Parathyroid adenoma (tissue), 2 donors: ENCODE measurements around the gene PRMT3.
"Not testable (repeated sequence)": the region's sequence is repeated elsewhere in the genome, so short reads cannot be mapped to it uniquely, and the experiment has no call there.

Experiments used
- H2AFZ ChIP-seq: fragments of 300-600 bp; sonication (generic); one replicate; pipeline ENCODE4 v1.7.0; 2017; ENCODE audit warnings: antibody characterized with exemption, mild to moderate bottlenecking
- H3K27ac ChIP-seq: fragments of 300-600 bp; sonication (generic); one replicate; pipeline ENCODE4 v1.7.0; 2017
- H3K27me3 ChIP-seq: fragments of 300-600 bp; sonication (generic); one replicate; pipeline ENCODE4 v1.7.0; 2017; ENCODE audit warnings: low read length; ENCODE audit not compliant: control insufficient read depth, insufficient read depth
- H3K36me3 ChIP-seq: fragments of 300-600 bp; sonication (generic); one replicate; pipeline ENCODE4 v1.7.0; 2017; ENCODE audit warnings: low read length; ENCODE audit not compliant: control insufficient read depth, insufficient read depth
- H3K4me1 ChIP-seq: fragments of 300-600 bp; sonication (generic); one replicate; pipeline ENCODE4 v1.7.0; 2017; ENCODE audit warnings: control low read depth
- H3K4me2 ChIP-seq: fragments of 300-600 bp; sonication (generic); one replicate; pipeline ENCODE4 v1.7.0; 2017; ENCODE audit warnings: low read length
- H3K4me3 ChIP-seq: fragments of 300-600 bp; sonication (generic); one replicate; pipeline ENCODE4 v1.7.0; 2017; ENCODE audit warnings: low read depth, low read length
- H3K79me2 ChIP-seq: fragments of 300-600 bp; sonication (generic); one replicate; pipeline ENCODE4 v1.7.0; 2017; ENCODE audit warnings: control low read depth
- H3K9ac ChIP-seq: fragments of 300-600 bp; sonication (generic); one replicate; pipeline ENCODE4 v1.7.0; 2017; ENCODE audit warnings: mild to moderate bottlenecking
- H3K9me3 ChIP-seq: fragments of 300-600 bp; sonication (generic); one replicate; pipeline ENCODE4 v1.7.0; 2017; ENCODE audit warnings: low read length; ENCODE audit not compliant: control insufficient read depth
- CTCF ChIP-seq: fragments of 300-600 bp; sonication (generic); IDR thresholded peaks from one replicate; pipeline ENCODE4 v1.7.0; 2017; ENCODE audit warnings: antibody characterized with exemption, mild to moderate bottlenecking
- donor health status: primary hyperparathyroidism.

Gene PRMT3

GRCh38 chr11:20373568-20374209 is 13.8 kb upstream of the PRMT3 start:
- no peak overlapping the region for H3K27ac ChIP-seq
- no peak overlapping the region for H3K9ac ChIP-seq
- H3K4me1 ChIP-seq, result no peaks in the 10 kb centered on the region
- no peaks in the 10 kb centered on the region for H3K79me2 ChIP-seq
- H3K4me3 ChIP-seq, result peak overlapping the region; percentile 1
- no peaks in the 10 kb centered on the region for H3K27me3 ChIP-seq
- no peak overlapping the region for H3K4me2 ChIP-seq
- no peaks in the 10 kb centered on the region for H3K9me3 ChIP-seq
- no peak for TF ChIP-seq CTCF
- no peaks in the 10 kb centered on the region for H3K36me3 ChIP-seq
- H2AFZ ChIP-seq, result no peak overlapping the region

GRCh38 chr11:20374741-20375300 is 12.7 kb upstream of the PRMT3 start:
- Histone ChIP-seq H3K36me3 (no peaks in the 10 kb centered on the region), H3K79me2 (no peaks in the 10 kb centered on the region), H3K4me2 (no peak overlapping the region), H3K9me3 (no peaks in the 10 kb centered on the region), H3K27me3 (no peaks in the 10 kb centered on the region), H3K4me3 (no peak overlapping the region), H2AFZ (no peak overlapping the region), H3K27ac (no peak overlapping the region), H3K9ac (no peak overlapping the region), H3K4me1 (no peaks in the 10 kb centered on the region)
- no peak for TF ChIP-seq CTCF

DNA sequence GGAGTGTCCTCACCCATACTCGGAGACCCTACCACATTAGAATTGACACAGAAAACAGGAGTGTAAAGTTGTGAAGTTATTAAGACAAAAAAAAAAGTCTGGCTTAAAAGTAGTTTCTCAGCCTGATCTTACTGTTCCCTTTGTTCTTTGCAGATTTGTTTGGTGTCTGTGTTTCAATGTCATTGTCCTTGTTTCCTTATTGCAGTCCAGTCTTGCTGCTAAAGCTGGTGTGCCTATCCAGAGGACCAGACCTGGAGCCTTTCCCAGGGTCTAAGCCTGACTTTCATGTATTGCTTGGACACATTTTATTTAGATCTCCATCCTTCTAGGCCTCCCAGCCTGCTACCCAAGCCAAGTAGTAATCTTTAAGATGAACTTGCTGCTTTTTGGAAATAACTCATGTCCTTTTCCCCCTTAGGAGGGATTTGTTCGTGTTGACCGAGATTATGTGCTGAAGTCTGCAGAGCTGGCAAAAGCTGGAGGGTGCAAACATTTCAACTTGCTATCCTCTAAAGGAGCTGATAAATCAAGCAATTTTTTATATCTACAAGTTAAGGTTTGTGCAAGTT is 11.3 kb upstream of the PRMT3 start:
- no peak for TF ChIP-seq CTCF
- H3K4me2 ChIP-seq, result no peak overlapping the region
- no peaks in the 10 kb centered on the region for H3K9me3 ChIP-seq
- H2AFZ ChIP-seq, result no peak overlapping the region
- H3K4me1 ChIP-seq, result no peaks in the 10 kb centered on the region
- no peak overlapping the region for H3K4me3 ChIP-seq
- H3K9ac ChIP-seq, result no peak overlapping the region
- H3K79me2 ChIP-seq, result no peaks in the 10 kb centered on the region
- no peaks in the 10 kb centered on the region for H3K36me3 ChIP-seq
- H3K27ac ChIP-seq, result no peak overlapping the region
- no peaks in the 10 kb centered on the region for H3K27me3 ChIP-seq

DNA sequence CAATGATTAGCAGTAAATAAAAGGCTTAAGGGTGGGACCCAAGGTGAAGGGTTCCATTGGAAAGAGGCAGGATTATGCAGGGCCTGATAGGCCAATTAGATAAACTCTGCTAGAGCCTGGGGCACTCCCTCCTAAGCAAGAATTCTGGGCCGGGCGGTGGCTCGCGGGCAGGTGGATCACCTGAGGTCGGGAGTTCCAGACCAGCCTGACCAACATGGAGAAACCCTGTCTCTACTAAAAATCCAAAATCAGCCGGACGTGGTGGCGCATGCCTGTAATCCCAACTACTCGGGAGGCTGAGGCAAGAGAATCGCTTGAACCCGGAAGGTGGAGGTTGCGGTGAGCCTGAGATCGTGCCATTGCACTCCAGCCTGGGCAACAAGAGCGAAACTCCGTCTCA is 1.5 kb upstream of the PRMT3 start:
- H3K4me1 ChIP-seq, H3K27ac ChIP-seq, H3K79me2 ChIP-seq, H3K9me3 ChIP-seq, H3K4me2 ChIP-seq, H2AFZ ChIP-seq, H3K9ac ChIP-seq, H3K36me3 ChIP-seq, H3K4me3 ChIP-seq, H3K27me3 ChIP-seq: not testable (repeated sequence)

GRCh38 chr11:20388096-20389055 is 860 bp downstream of the PRMT3 start:
- no peaks in the 10 kb centered on the region for H3K79me2 ChIP-seq
- no peak overlapping the region for H3K9ac ChIP-seq
- no peaks in the 10 kb centered on the region for H3K27me3 ChIP-seq
- H3K4me1 ChIP-seq, result no peaks in the 10 kb centered on the region
- H3K36me3 ChIP-seq, result no peaks in the 10 kb centered on the region
- H3K27ac ChIP-seq, result peak overlapping the region; percentile 85
- H2AFZ ChIP-seq, result peak overlapping the region; percentile 97
- peak overlapping the region; percentile 87 for H3K4me3 ChIP-seq
- H3K9me3 ChIP-seq, result no peaks in the 10 kb centered on the region
- no peak for TF ChIP-seq CTCF
- peak overlapping the region; percentile 92 for H3K4me2 ChIP-seq
